Ovary (tissue), 9 donors: ENCODE measurements around the gene PDCD5. TPM values are rescaled to one million over a fixed set of nuclear protein-coding genes. Genes with fewer than 3 reads are reported as not detected.

Experiments
- DNase-seq, 5 donors: peaks; one replicate each; pipeline ENCODE4 v3.0.0-alpha.2; 2019 to 2020
- H3K27ac ChIP-seq, 2 donors: fragments of 200-600 bp; one replicate each; pipeline versions ENCODE4 v1.5.1 to v1.8.0; 2019 to 2022
- H3K27me3 ChIP-seq: fragments of 200-600 bp; one replicate; pipeline ENCODE4 v1.8.0; 2022
- H3K36me3 ChIP-seq: fragments of 200-600 bp; sonication (generic); one replicate; pipeline ENCODE4 v1.5.1; 2019
- H3K4me1 ChIP-seq: one replicate; pipeline ENCODE4 v1.8.1; 2013; ENCODE audit warnings: mild to moderate bottlenecking, moderate library complexity; ENCODE audit not compliant: insufficient read depth
- H3K4me3 ChIP-seq: fragments of 200-600 bp; sonication (generic); one replicate; pipeline ENCODE4 v1.5.1; 2017
- H3K9me3 ChIP-seq, 2 donors: fragments of 200-600 bp in 1 of 2; sonication (generic) in 1 of 2; one replicate each; pipeline versions ENCODE4 v1.5.1 to v1.8.1; 2013 to 2019; ENCODE audit warnings: mild to moderate bottlenecking in 1 of 2, moderate library complexity in 1 of 2
- EP300 ChIP-seq: sonication (generic); formaldehyde crosslinking; IDR thresholded peaks from one replicate; pipeline ENCODE4 v1.6.1; 2017; ENCODE audit warnings: antibody characterized with exemption
- POLR2A ChIP-seq: fragments of 450-650 bp; IDR thresholded peaks from one replicate; pipeline ENCODE4 v1.6.1; 2017; ENCODE audit warnings: antibody characterized with exemption, mild to moderate bottlenecking, moderate library complexity
- WGBS, 3 donors: extraction: QIAGEN DNeasy Blood & Tissue Kit in 1 of 3; methylation state at CpG; one replicate each; pipeline versions ENCODE4 v1.1.5 to v1.1.7; 2013 to 2017; 5-methylcytosine and 5-hydroxymethylcytosine counted together
- intact Hi-C, 4 donors: fragments of 100-400 bp; cut with DNase I; formaldehyde crosslinking; loops; one replicate each; pipeline versions ENCODE4 v1.11.0 to v1.15.1; 2022 to 2023
- polyA plus RNA-seq, 2 donors: library from polyadenylated mRNA; stranded (reverse); fragments of 200-250 nt in 1 of 2; fragments of 350-450 nt in 1 of 2; fragmentation: Illumina TruSeq in 1 of 2; extraction: RNeasy Lipid Tissue Mini Kit (QIAGEN cat#74804) in 1 of 2; gene quantifications; one replicate each; pipeline ENCODE4 v1.2.3, GENCODE V29; 2013 to 2014
- total RNA-seq, 7 donors: library from RNA; depleted of rRNA in 2 of 7; stranded (reverse); fragments of >200 nt in 2 of 7; fragmentation: NEBNext Ultra II Directional in 3 of 7; extraction: Animal tissue kit (Norgen Biotek cat#: 25700) in 3 of 7; gene quantifications; one replicate each; pipeline versions ENCODE4 v1.1.0 to v1.2.4, GENCODE V29; 2016 to 2023
- TF ChIP-seq, protein P1 (sequence below), 3 donors: fragments of 450-650 bp in 2 of 3; fragments of 200-600 bp in 1 of 3; IDR thresholded peaks; one replicate each; pipeline versions ENCODE4 v1.5.1 to v1.8.0; 2016 to 2022; ENCODE audit warnings: antibody characterized with exemption in 3 of 3, mild to moderate bottlenecking in 1 of 3
- donor health status: DM: no; HTN: no; CAD: no; lungs with moderate emphysema.
- donor health status: DM: no; HTN: no; CAD: no.
- donor health status: Bipolar disorder and iron deficiency.
- donor health status: DM: yes; HTN: yes; CAD: no.
- donor health status: DM: no; HTN: no; CAD: no.
- donor health status: DM: yes; HTN: yes; CAD: no.

The PDCD5 gene
- total and polyA plus RNA-seq, 9 donors = 53.2 to 122 (median 67.1) TPM

DNA sequence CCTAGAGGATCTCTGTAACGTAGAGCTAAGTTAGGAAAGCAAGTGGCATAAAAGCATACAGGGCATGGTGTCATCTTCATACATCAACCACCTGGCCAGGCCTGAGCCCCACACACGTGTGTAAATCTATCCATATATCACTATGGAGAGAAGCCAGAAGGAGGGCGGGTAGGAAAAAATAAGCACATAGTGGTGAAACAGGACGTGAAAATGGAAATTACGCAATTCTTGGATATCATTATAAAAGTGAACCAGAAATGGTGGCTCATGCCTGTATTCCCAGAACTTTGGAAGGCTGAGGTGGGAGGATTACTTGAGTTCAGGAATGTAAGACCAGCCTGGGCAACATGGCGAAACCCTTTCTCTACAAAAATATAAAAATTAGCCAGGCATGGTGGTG lies 43.4 kb downstream of the PDCD5 start:
- DNase-seq = no peak
- H3K27ac ChIP-seq = no peak overlapping the region
- no peaks in the 10 kb centered on the region for H3K36me3 ChIP-seq
- no peaks in the 10 kb centered on the region for H3K27me3 ChIP-seq
- 79 to 88% (median 86%) methylated on average over 6 of the region's 6 CpGs for WGBS, 3 donors
- no peaks in the 10 kb centered on the region for H3K4me1 ChIP-seq
- no peak overlapping the region for H3K4me3 ChIP-seq
- no peaks in the 10 kb centered on the region for H3K9me3 ChIP-seq
- intact Hi-C loops = no loop called here
- TF ChIP-seq, protein P1, sequence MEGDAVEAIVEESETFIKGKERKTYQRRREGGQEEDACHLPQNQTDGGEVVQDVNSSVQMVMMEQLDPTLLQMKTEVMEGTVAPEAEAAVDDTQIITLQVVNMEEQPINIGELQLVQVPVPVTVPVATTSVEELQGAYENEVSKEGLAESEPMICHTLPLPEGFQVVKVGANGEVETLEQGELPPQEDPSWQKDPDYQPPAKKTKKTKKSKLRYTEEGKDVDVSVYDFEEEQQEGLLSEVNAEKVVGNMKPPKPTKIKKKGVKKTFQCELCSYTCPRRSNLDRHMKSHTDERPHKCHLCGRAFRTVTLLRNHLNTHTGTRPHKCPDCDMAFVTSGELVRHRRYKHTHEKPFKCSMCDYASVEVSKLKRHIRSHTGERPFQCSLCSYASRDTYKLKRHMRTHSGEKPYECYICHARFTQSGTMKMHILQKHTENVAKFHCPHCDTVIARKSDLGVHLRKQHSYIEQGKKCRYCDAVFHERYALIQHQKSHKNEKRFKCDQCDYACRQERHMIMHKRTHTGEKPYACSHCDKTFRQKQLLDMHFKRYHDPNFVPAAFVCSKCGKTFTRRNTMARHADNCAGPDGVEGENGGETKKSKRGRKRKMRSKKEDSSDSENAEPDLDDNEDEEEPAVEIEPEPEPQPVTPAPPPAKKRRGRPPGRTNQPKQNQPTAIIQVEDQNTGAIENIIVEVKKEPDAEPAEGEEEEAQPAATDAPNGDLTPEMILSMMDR (IDR thresholded peaks at IDR 0.05) = no peak
- no peak for TF ChIP-seq EP300
- no peak for TF ChIP-seq POLR2A

DNA sequence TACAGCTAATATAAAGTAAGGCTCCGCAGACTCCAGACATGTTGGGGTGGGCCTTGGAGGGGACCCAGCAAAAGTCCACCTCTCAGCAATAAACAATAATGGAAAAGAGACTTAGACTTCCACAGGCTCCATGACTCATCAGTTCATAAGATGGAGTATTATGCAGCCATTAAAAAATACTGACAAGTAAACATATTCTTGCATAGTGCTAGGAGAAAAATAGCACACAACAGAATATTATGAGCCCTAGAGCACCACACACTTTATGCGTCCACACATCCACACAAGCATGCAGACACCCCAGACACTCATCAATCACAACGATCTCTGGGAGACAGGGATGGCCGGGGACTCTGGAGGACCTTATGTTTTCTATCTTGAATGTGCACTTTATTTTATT lies 46.0 kb downstream of the PDCD5 start:
- WGBS, 3 donors = 97 to 100% (median 98%) methylated on average over 4 of the region's 4 CpGs
- Histone ChIP-seq H3K27me3 (no peaks in the 10 kb centered on the region), H3K9me3 (no peaks in the 10 kb centered on the region), H3K4me1 (no peaks in the 10 kb centered on the region), H3K27ac (no peak overlapping the region), H3K36me3 (no peaks in the 10 kb centered on the region), H3K4me3 (no peak overlapping the region)
- TF ChIP-seq, protein P1 (IDR thresholded peaks at IDR 0.05) = no peak
- no peak for TF ChIP-seq EP300
- no peak for TF ChIP-seq POLR2A
- intact Hi-C loops = no loop called here
- DNase-seq = no peak

DNA sequence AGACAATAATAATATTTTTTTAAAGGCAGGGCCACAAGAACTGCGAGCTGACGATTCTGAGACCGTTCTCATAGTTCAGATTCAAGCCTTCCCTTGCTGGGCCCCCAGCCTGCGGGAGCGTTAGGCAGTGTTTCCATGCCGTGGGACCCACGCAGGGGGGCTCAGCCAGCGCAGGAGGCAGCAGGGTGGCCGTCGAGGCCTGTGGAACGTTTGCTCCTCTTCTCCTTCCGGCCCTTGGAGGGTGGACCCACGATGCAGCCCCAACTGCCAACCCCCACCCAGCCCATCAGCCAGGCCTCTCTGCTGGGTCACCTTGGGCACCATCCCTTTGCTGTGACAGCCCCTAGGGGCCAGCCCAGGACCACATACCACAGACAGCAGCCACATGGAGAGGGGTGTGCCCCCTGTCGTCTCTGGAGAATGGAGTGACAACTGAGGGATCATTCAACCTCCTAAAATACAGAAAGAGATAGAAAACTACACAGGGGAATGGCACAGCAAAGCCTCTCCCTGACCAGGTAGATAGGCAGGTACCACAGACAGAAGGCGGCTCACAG lies 46.8 kb downstream of the PDCD5 start:
- 85 to 86% (median 86%) methylated on average over 15 of the region's 15 CpGs for WGBS, 3 donors

DNA sequence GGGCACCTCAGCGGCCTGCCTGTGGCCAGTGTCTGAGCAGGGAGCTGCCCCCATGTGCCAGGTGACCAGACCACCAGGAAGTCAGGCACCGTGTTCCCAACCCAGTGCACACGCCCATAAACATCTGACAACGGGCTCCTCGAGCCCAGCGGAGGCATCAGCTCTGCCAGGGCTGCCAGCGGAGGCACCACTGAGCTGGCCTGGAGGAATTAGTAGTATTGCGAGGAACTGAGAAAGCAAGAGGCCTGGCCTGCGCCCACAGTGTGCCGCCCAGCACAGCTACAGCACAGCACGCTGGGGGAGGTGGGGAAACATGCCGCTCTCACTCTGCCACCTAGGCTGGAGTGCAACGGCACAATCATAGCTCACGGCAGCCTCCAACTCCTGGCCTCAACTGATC lies 49.3 kb downstream of the PDCD5 start:
- no peak for DNase-seq
- Histone ChIP-seq H3K36me3 (no peaks in the 10 kb centered on the region), H3K4me1 (no peaks in the 10 kb centered on the region), H3K27me3 (no peaks in the 10 kb centered on the region), H3K9me3 (no peaks in the 10 kb centered on the region), H3K4me3 (no peak overlapping the region), H3K27ac (no peak overlapping the region)
- WGBS, 3 donors = 86 to 90% (median 89%) methylated on average over 14 of the region's 14 CpGs
- intact Hi-C loops = no loop called here
- no peak for TF ChIP-seq EP300
- TF ChIP-seq POLR2A = no peak
- TF ChIP-seq, protein P1 (IDR thresholded peaks at IDR 0.05) = no peak

More for the DNA sequence above, 46.8 kb downstream of the PDCD5 start:
- Histone ChIP-seq H3K27ac (no peak overlapping the region), H3K4me3 (no peak overlapping the region), H3K36me3 (no peaks in the 10 kb centered on the region), H3K9me3 (no peaks in the 10 kb centered on the region), H3K27me3 (no peaks in the 10 kb centered on the region), H3K4me1 (no peaks in the 10 kb centered on the region)
- no peak for DNase-seq
- TF ChIP-seq EP300 (no peak), POLR2A (no peak)
- TF ChIP-seq, protein P1 (IDR thresholded peaks at IDR 0.05) = no peak
- intact Hi-C loops = no loop called here
